ENCODE measurements around the gene PDE8B. TPM values are rescaled to one million over a fixed set of nuclear protein-coding genes. Genes with fewer than 3 reads are reported as not detected.

The PDE8B gene
- polyA plus RNA-seq, 1 donor (not counting 4 experiments of a cell fraction or from before 2014, with no cell fraction given): not detected

DNA sequence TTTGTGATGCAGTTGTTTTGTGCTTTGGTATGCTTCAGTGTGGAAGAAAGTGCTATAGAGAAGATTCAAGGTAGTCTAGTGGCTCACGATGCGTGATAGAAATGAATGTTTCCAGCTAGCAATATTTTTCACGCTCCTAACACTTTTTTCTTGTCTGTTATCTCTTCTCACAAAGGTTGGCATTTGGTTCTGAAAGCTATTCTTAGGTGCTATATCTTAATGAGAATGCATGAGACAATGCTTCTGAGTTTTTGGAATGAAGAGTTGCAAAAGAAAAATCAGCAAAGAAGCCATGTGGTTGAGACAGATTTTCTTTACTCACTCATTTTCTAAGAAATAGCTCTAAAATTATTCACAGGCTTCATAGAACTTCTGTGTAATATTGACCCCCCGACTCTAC, 122.6 kb downstream of the PDE8B start:
- no peaks in the 10 kb centered on the region for H4K20me1 ChIP-seq (ENCODE audit: control insufficient read depth, extremely low read depth, insufficient read depth, low read length)
- H3K27me3 ChIP-seq (ENCODE audit: control insufficient read depth, extremely low read depth, insufficient read depth, low read length): peaks cover 24% of the 10 kb centered on the region
- H3K4me2 ChIP-seq (ENCODE audit: control insufficient read depth, extremely low read depth, insufficient read depth, low read depth, low read length): no peak overlapping the region
- H3K9me3 ChIP-seq (ENCODE audit: control insufficient read depth, low read depth, low read length): no peaks in the 10 kb centered on the region
- H3K4me1 ChIP-seq (ENCODE audit: control insufficient read depth, extremely low read depth, insufficient read depth, low read length): no peaks in the 10 kb centered on the region
- TF ChIP-seq, protein P1, sequence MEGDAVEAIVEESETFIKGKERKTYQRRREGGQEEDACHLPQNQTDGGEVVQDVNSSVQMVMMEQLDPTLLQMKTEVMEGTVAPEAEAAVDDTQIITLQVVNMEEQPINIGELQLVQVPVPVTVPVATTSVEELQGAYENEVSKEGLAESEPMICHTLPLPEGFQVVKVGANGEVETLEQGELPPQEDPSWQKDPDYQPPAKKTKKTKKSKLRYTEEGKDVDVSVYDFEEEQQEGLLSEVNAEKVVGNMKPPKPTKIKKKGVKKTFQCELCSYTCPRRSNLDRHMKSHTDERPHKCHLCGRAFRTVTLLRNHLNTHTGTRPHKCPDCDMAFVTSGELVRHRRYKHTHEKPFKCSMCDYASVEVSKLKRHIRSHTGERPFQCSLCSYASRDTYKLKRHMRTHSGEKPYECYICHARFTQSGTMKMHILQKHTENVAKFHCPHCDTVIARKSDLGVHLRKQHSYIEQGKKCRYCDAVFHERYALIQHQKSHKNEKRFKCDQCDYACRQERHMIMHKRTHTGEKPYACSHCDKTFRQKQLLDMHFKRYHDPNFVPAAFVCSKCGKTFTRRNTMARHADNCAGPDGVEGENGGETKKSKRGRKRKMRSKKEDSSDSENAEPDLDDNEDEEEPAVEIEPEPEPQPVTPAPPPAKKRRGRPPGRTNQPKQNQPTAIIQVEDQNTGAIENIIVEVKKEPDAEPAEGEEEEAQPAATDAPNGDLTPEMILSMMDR (optimal IDR thresholded peaks at IDR 0.05 in 1 of 3, IDR thresholded peaks at IDR 0.05 in 1 of 3, conservative IDR thresholded peaks at IDR 0.05 in 1 of 3; ENCODE audit: extremely low read depth in 1 of 3, insufficient read depth in 2 of 3, low read length in 3 of 3): no peak
- no peak for TF ChIP-seq EZH2 (IDR thresholded peaks at IDR 0.05; ENCODE audit: low read length)
- DNase-seq (ENCODE audit: low read depth, low spot score): no peak
- dilution Hi-C loops (cut with MboI; ENCODE audit: extremely low pct_ligation_motif_present, low sequenced_read_pairs): no loop called here
- H3K4me3 ChIP-seq (ENCODE audit: control insufficient read depth in 2 of 3, extremely low read depth in 1 of 3, insufficient read depth in 2 of 3, low read depth in 1 of 3, low read length in 3 of 3): no peak overlapping the region
- no peak overlapping the region for H3K27ac ChIP-seq (ENCODE audit: control insufficient read depth, insufficient read depth, low read length)
- FAIRE-seq: no peak
- no peaks in the 10 kb centered on the region for H3K9me1 ChIP-seq (ENCODE audit: control insufficient read depth, extremely low read depth, insufficient read depth, low read length)
- H3K36me3 ChIP-seq (ENCODE audit: control insufficient read depth in 2 of 2, extremely low read depth in 1 of 2, insufficient read depth in 2 of 2, low read length in 2 of 2): no peaks in the 10 kb centered on the region
- no peak overlapping the region for H2AFZ ChIP-seq (ENCODE audit: control insufficient read depth, low read length)
- no peak overlapping the region for H3K9ac ChIP-seq (ENCODE audit: control insufficient read depth, extremely low read depth, insufficient read depth, low read length)
- no peaks in the 10 kb centered on the region for H3K79me2 ChIP-seq (ENCODE audit: control insufficient read depth, insufficient read depth, low read length)

- Histone ChIP-seq H2AFZ (ENCODE audit: control insufficient read depth, low read length) (no peak overlapping the region), H3K27me3 (ENCODE audit: control insufficient read depth, extremely low read depth, insufficient read depth, low read length) (peaks cover 24% of the 10 kb centered on the region), H3K9ac (ENCODE audit: control insufficient read depth, extremely low read depth, insufficient read depth, low read length) (no peak overlapping the region), H3K9me3 (ENCODE audit: control insufficient read depth, low read depth, low read length) (no peaks in the 10 kb centered on the region), H3K9me1 (ENCODE audit: control insufficient read depth, extremely low read depth, insufficient read depth, low read length) (no peaks in the 10 kb centered on the region), H3K4me3 (ENCODE audit: control insufficient read depth in 2 of 3, extremely low read depth in 1 of 3, insufficient read depth in 2 of 3, low read depth in 1 of 3, low read length in 3 of 3) (no peak overlapping the region), H3K27ac (ENCODE audit: control insufficient read depth, insufficient read depth, low read length) (no peak overlapping the region), H3K36me3 (ENCODE audit: control insufficient read depth in 2 of 2, extremely low read depth in 1 of 2, insufficient read depth in 2 of 2, low read length in 2 of 2) (no peaks in the 10 kb centered on the region), H3K79me2 (ENCODE audit: control insufficient read depth, insufficient read depth, low read length) (no peaks in the 10 kb centered on the region), H4K20me1 (ENCODE audit: control insufficient read depth, extremely low read depth, insufficient read depth, low read length) (no peaks in the 10 kb centered on the region), H3K4me1 (ENCODE audit: control insufficient read depth, extremely low read depth, insufficient read depth, low read length) (no peaks in the 10 kb centered on the region), H3K4me2 (ENCODE audit: control insufficient read depth, extremely low read depth, insufficient read depth, low read depth, low read length) (no peak overlapping the region)
- FAIRE-seq (no peak), DNase-seq (ENCODE audit: low read depth, low spot score) (no peak)
- TF ChIP-seq EZH2 (IDR thresholded peaks at IDR 0.05; ENCODE audit: low read length): no peak
- TF ChIP-seq, protein P1 (optimal IDR thresholded peaks at IDR 0.05 in 1 of 3, IDR thresholded peaks at IDR 0.05 in 1 of 3, conservative IDR thresholded peaks at IDR 0.05 in 1 of 3; ENCODE audit: extremely low read depth in 1 of 3, insufficient read depth in 2 of 3, low read length in 3 of 3): no peak
- dilution Hi-C loops (cut with MboI; ENCODE audit: extremely low pct_ligation_motif_present, low sequenced_read_pairs): no loop called here
These were observed 123.1 kb downstream of the PDE8B start for GRCh38 chr5:77333451-77334123.

Data from keratinocyte (primary cell).